Right cardiac atrium (tissue), 5 donors: ENCODE measurements around the gene ADGRD1. TPM values are rescaled to one million over a fixed set of nuclear protein-coding genes. Genes with fewer than 3 reads are reported as not detected.
"Not testable (repeated sequence)": the region's sequence is repeated elsewhere in the genome, so short reads cannot be mapped to it uniquely, and the experiment has no call there.

ENCODE experiments used
- ATAC-seq, 2 donors: fragments of 200-7000 bp; cut with Tn5 transposase; one replicate each; pipeline versions ENCODE4 v1.8.0 to v1.9.1; 2020; ENCODE audit warnings: moderate library complexity in 2 of 2, mild to moderate bottlenecking in 1 of 2
- DNase-seq, 3 donors: peaks; one replicate each; pipeline ENCODE4 v3.0.0-alpha.2; 2020
- H3K27ac ChIP-seq: one replicate; pipeline ENCODE4 v1.5.1; 2013; ENCODE audit warnings: mild to moderate bottlenecking, low read length, control low read depth, moderate library complexity
- H3K27me3 ChIP-seq: one replicate; pipeline ENCODE4 v1.6.1; 2013; ENCODE audit not compliant: control insufficient read depth, insufficient read depth
- H3K4me1 ChIP-seq: one replicate; pipeline ENCODE4 v1.6.1; 2013; ENCODE audit warnings: low read length; ENCODE audit not compliant: control insufficient read depth, insufficient read depth
- H3K4me3 ChIP-seq: one replicate; pipeline ENCODE4 v1.5.1; 2013; ENCODE audit warnings: low read length, control low read depth
- H3K9me3 ChIP-seq: one replicate; pipeline ENCODE4 v1.6.1; 2013; ENCODE audit warnings: low read length; ENCODE audit not compliant: control insufficient read depth
- WGBS: extraction: QIAGEN DNeasy Blood & Tissue Kit; methylation state at CpG from one replicate; pipeline ENCODE4 v1.1.7; 2013; 5-methylcytosine and 5-hydroxymethylcytosine counted together
- intact Hi-C, 4 donors: fragments of 100-400 bp; cut with DNase I; formaldehyde crosslinking; loops; one replicate each; pipeline versions ENCODE4 v1.11.0 to v1.14.0; 2022 to 2023
- long read RNA-seq, 4 donors: library from polyadenylated mRNA; unstranded; transcript quantifications; one replicate each; pipeline ENCODE4 v2.0.0, GENCODE V29; 2020 to 2021
- polyA plus RNA-seq: library from polyadenylated mRNA; stranded (reverse); fragments of 200-250 nt; gene quantifications from one replicate; pipeline ENCODE4 v1.2.3, GENCODE V29; 2013
- total RNA-seq, 4 donors: library from RNA; stranded (reverse); fragmentation: NEBNext Ultra II Directional; extraction: Animal tissue kit (Norgen Biotek cat#: 25700); gene quantifications; one replicate each; pipeline ENCODE4 v1.2.1, GENCODE V29; 2021
- donor health status: healthy with polysubstance abuse.
- donor health status: DM: no; HTN: yes; CAD: no.
- donor health status: DM: no; HTN: no; CAD: no.
- donor health status: DM: no; HTN: yes; CAD: no; lungs with severe emphysema.
- donor health status: DM: yes; HTN: yes; CAD: no.

The ADGRD1 gene
- 100 to 1,000 TPM; 188 to 386 (median 239) TPM for total RNA-seq
- 50.0 TPM for polyA plus RNA-seq
- long read RNA-seq, donor 1, full-length matches to known transcripts, result 4 of 324 reads
- long read RNA-seq, donor 1, partial matches to known transcripts, result 88 of 324 reads
- long read RNA-seq, donor 1, other reads (novel, unspliced or antisense), result 232 of 324 reads
- long read RNA-seq, donor 2, partial matches to known transcripts, result 57 of 77 reads
- long read RNA-seq, donor 2, other reads (novel, unspliced or antisense), result 19 of 77 reads
- long read RNA-seq, donor 3, full-length matches to known transcripts, result 9 of 867 reads
- long read RNA-seq, donor 3, partial matches to known transcripts, result 346 of 867 reads
- long read RNA-seq, donor 3, other reads (novel, unspliced or antisense), result 512 of 867 reads
- long read RNA-seq, donor 4, partial matches to known transcripts, result 17 of 82 reads
- long read RNA-seq, donor 4, other reads (novel, unspliced or antisense), result 65 of 82 reads

GRCh38 chr12:130953771-130954543 is at the start of gene ADGRD1:
Gene ADGRD1, plus strand, starts transcription at chr12:130953907. Its CDS starts 559 bp downstream, at chr12:130954466.
- Histone ChIP-seq H3K4me3 (peak within 1 kb of the TSS; percentile 86), H3K9me3 (no peaks in the 10 kb centered on the region), H3K27me3 (no peaks in the 10 kb centered on the region), H3K4me1 (peaks cover 2% of the 10 kb centered on the region), H3K27ac (peak within 1 kb of the TSS; percentile 86)
- ATAC-seq (peak; percentile 85 to 89), DNase-seq (peak; percentile 70 to 86 (median 74))
- 3% methylated on average over 24 of the region's 24 CpGs for WGBS
- intact Hi-C loops, result loop anchor here in 1 of 4 donors (1.0 kb wide), 1 partner anchor 23 kb away; no protein-coding TSS in a partner anchor

GRCh38 chr12:130904064-130904463 is 49.6 kb upstream of the ADGRD1 start:
- DNase-seq (no peak), ATAC-seq (no peak)
- Histone ChIP-seq H3K4me3 (no peak overlapping the region), H3K27ac (no peak overlapping the region), H3K9me3 (no peaks in the 10 kb centered on the region), H3K27me3 (no peaks in the 10 kb centered on the region), H3K4me1 (no peaks in the 10 kb centered on the region)
- intact Hi-C loops, result no loop called here
- 90% methylated on average over 2 of the region's 2 CpGs for WGBS

GRCh38 chr12:130904936-130905455 is 48.7 kb upstream of the ADGRD1 start:
- DNase-seq, H3K27me3 ChIP-seq, ATAC-seq, H3K4me1 ChIP-seq, intact Hi-C loops, H3K9me3 ChIP-seq, H3K27ac ChIP-seq, H3K4me3 ChIP-seq: not testable (repeated sequence)
- 89% methylated on average over 31 of the region's 31 CpGs for WGBS

- 77% methylated on average over 4 of the region's 4 CpGs for WGBS
- no peak for DNase-seq
- Histone ChIP-seq H3K9me3 (no peaks in the 10 kb centered on the region), H3K27me3 (no peaks in the 10 kb centered on the region), H3K4me1 (no peaks in the 10 kb centered on the region), H3K27ac (no peak overlapping the region), H3K4me3 (no peak overlapping the region)
- ATAC-seq, result no peak
- intact Hi-C loops, result no loop called here
Measured at GRCh38 chr12:130909111-130909510, 44.6 kb upstream of the ADGRD1 start.

GRCh38 chr12:130911193-130911592 is 42.5 kb upstream of the ADGRD1 start:
- Histone ChIP-seq H3K4me1 (no peaks in the 10 kb centered on the region), H3K4me3 (no peak overlapping the region), H3K27me3 (no peaks in the 10 kb centered on the region), H3K27ac (no peak overlapping the region), H3K9me3 (no peaks in the 10 kb centered on the region)
- 46% methylated on average over 1 of the region's 1 CpG for WGBS
- intact Hi-C loops, result loop anchor here in 1 of 4 donors (10.0 kb wide), 1 partner anchor 224 kb away; no protein-coding TSS in a partner anchor
- DNase-seq (no peak), ATAC-seq (no peak)

- DNase-seq (no peak), ATAC-seq (no peak)
- Histone ChIP-seq H3K4me1 (no peaks in the 10 kb centered on the region), H3K27ac (no peak overlapping the region), H3K27me3 (no peaks in the 10 kb centered on the region), H3K4me3 (no peak overlapping the region), H3K9me3 (no peaks in the 10 kb centered on the region)
- intact Hi-C loops, result loop anchor here in 1 of 4 donors (10.0 kb wide), 1 partner anchor 223 kb away; no protein-coding TSS in a partner anchor
Measured at GRCh38 chr12:130911933-130912332, 41.8 kb upstream of the ADGRD1 start.

GRCh38 chr12:130916241-130916911 is 37.3 kb upstream of the ADGRD1 start:
- 18% methylated on average over 37 of the region's 37 CpGs for WGBS

GRCh38 chr12:130917607-130918006 is 36.1 kb upstream of the ADGRD1 start:
- H3K27ac ChIP-seq, result no peak overlapping the region
- no peaks in the 10 kb centered on the region for H3K27me3 ChIP-seq
- peaks cover 2% of the 10 kb centered on the region for H3K4me1 ChIP-seq
- intact Hi-C loops, result loop anchor here in 3 of 4 donors (5.0 to 10.0 kb wide), 2 partner anchors 215 to 217 kb away; no protein-coding TSS in a partner anchor
- no peaks in the 10 kb centered on the region for H3K9me3 ChIP-seq
- DNase-seq (no peak), ATAC-seq (no peak)
- WGBS, result 92% methylated on average over 13 of the region's 13 CpGs
- no peak overlapping the region for H3K4me3 ChIP-seq

More at GRCh38 chr12:130916241-130916911, 37.3 kb upstream of the ADGRD1 start:
- Histone ChIP-seq H3K4me1 (peaks cover 2% of the 10 kb centered on the region), H3K27me3 (no peaks in the 10 kb centered on the region), H3K4me3 (no peak overlapping the region), H3K27ac (no peak overlapping the region), H3K9me3 (no peaks in the 10 kb centered on the region)
- DNase-seq (peak; percentile 50 to 79 (median 75)), ATAC-seq (peak; percentile 63 to 70)
- intact Hi-C loops, result loop anchor here in 3 of 4 donors (5.0 to 10.0 kb wide), 2 partner anchors 216 to 218 kb away; no protein-coding TSS in a partner anchor

GRCh38 chr12:130919086-130919485 is 34.6 kb upstream of the ADGRD1 start:
- Histone ChIP-seq H3K4me1 (peaks cover 2% of the 10 kb centered on the region), H3K4me3 (no peak overlapping the region), H3K9me3 (no peaks in the 10 kb centered on the region), H3K27ac (no peak overlapping the region), H3K27me3 (no peaks in the 10 kb centered on the region)
- no peak for DNase-seq
- no peak for ATAC-seq
- WGBS, result 64% methylated on average over 1 of the region's 1 CpG
- intact Hi-C loops, result loop anchor here in 3 of 4 donors (5.0 to 10.0 kb wide), 2 partner anchors 213 to 216 kb away; no protein-coding TSS in a partner anchor

GRCh38 chr12:130920119-130920703 is 33.5 kb upstream of the ADGRD1 start:
- intact Hi-C loops, result no loop called here
- H3K27ac ChIP-seq, result peak overlapping the region; percentile 43
- no peaks in the 10 kb centered on the region for H3K9me3 ChIP-seq
- 76% methylated on average over 15 of the region's 15 CpGs for WGBS
- peak in 1 of 3 donors; percentile 35 for DNase-seq
- ATAC-seq, result peak in 1 of 2 donors; percentile 73
- H3K27me3 ChIP-seq, result no peaks in the 10 kb centered on the region
- no peak overlapping the region for H3K4me3 ChIP-seq
- H3K4me1 ChIP-seq, result peaks cover 2% of the 10 kb centered on the region
